CD4-positive, alpha-beta T cell treated with Interleukin-2 at 100 ng/mL for 4 hours (primary cell): ENCODE data around the gene MRPL54.

Experiments
- DNase-seq: peaks from one replicate; pipeline ENCODE4 v3.0.0-alpha.2; 2020; ENCODE audit warnings: low spot score

Gene MRPL54

DNA sequence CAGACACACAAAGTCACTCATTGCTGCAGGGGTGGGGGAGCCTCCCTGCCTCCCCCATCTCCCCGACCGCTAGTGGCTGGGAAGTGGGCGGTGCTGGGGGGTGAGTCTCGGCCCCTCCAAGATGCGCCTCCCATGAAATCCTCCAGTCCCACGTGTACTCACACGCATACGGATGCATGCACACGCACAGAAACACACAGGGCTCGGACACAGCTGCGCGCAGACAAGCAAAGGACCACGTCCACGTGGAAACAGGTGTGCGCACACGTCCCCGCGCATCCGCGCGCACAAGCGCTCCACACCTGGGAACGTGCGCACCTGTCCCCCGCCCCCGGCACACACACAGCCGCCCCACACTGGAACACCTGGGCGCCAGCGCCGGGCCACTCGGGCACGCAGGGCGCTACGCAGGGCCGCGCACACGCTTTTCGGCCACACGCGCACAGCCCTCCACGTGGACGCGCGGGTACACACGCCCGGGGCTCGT, 23.0 kb downstream of the MRPL54 start:
- no peak for DNase-seq

DNA sequence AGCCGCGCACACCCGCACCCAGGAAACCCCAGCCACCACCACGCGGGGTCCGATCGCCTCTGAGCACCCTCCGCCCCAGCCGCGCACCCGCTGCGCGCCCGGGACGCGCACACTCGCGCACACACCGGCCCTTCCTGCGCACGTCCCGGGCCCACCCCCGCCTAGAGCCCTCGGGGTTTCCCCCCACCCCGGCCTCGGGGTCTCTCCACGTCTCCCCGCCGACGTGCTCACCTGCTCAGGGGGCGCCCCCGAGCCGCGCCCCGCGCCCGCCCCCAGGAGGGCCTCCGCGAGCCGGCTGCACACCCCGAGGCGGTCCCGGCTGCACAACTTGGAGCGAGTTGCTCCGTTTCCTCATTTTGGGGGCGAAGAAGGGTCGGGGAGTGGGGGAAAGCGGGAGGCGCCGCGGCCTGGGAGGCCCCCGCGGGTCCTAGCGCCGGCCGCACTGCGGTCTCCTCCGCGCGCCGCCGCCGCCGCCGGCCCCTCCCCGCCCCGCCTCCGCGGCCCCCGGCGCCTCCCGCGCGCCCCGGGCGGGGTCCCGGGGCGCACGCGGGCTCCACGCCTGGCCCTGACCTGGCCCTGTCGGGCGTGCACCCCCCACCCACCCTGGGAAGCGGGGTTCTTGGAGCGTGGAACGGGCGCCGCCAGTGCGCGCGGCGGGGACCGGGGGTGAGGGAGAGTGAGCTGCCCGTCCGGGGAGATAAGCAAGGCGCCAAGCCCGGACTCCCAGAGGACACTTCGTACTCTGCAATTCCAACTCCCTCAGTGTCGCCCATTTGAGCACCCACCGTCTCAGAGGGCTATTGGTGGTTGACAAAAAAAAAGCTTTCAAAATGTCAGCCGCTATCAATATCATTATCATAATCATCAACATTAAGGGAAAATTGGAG, 23.7 kb downstream of the MRPL54 start, which contains the start of gene MATK:
TSS of gene MATK (minus strand) at position 444 of the 887 bp plus-strand sequence. CDS start 1,246 bp downstream, outside the sequence.
- DNase-seq, result no peak

DNA sequence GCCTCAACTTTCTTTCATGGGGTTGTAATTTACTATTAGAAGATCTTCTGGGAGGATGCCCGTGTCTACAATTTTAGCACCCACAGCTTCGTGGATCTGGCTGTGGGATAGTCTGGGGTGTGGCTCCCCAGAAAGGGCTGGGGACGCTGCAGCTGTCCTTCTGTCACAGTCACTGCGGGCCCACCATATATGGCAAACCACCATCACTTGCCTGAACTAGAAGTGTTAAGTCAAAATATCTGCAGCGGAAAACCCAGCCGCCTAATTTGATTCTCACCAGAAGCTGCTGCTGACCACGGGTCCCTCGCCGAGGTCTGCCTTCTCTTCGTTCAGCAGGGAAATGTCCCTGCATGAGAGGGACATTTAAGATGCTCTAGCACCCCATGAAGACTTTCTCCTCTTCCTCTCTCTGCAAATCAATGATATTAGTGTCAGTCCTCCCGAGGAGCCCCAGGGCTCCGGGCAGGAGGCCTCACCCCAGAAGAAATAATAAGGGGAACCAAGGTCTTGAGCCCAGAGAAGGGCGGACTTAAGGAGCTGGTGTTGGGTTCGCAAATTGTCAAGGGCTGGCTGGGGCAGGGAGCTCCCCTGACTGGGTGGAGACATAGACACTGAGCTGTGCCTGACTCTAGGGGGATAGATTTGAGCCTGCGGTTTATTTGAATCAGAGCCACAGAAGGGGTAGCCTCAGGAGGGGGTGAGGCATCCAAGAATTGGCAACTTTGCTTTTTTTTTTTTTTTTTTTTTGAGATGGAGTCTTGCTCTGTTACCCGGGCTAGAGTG, 26.7 kb downstream of the MRPL54 start:
- DNase-seq, result peak; percentile 52

DNA sequence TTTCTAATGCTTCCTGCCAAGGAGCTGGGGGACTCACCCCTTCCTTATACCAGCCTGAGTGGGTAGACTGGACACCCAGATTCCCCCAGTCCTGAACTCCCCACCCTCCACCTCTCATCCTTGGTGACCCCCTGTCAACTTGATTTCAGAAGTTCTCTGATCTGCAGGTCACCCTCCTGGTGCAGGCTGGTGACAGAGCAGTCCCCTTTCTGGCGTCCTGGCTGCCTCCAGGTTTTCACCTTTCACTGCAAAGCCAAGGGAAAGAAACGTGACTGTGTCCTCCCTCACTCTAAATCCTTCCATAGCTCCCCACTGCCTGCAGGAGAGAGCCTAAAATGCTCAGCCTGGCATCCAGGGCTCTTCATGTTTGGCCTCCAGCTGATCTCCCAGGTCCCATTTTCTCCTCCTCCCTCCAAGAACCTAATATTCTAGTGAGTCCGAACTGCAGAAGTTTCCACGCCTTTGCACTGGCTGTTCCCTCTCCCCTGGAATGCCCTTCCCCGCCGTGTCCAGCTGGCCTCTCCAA, 27.8 kb downstream of the MRPL54 start:
- DNase-seq, result no peak

DNA sequence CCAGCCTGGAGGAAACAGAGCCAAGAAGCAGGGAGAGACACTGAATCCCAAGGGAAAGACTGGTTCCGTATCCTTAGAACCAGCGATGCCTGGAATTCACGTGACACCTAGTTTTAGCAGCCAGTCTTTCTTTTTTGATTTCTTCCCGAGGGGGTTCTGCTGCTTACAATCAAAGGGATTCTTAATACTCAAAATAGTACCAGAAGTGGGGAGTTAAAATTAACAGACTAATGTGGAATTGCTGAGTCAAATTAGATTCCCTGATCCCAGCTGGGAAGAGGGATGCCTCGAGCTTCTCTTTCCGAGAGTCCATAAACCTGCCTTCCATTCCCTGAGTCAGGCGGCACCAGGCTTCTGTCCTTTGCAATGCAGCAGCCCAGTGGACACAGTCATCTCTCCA, 28.5 kb downstream of the MRPL54 start:
- no peak for DNase-seq

DNA sequence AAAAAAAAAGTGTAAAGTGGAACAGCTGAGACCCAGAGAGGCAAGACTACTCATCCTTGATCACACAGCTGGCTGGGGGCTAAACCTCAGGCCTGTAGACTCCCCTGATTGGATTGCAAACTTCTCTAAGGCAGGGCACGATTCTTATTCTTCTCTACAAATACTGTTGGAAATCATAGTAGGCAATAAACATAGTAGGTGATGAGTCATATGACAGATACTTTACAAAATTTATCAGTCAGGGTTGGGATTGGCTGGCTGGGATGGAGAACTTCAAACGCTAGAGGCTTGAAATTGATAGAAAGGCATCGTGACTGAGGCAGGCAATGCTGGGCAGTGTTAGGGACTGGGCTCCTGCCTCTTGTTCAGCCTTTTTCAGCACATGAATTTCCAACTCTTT, 29.6 kb downstream of the MRPL54 start:
- DNase-seq, result no peak

DNA sequence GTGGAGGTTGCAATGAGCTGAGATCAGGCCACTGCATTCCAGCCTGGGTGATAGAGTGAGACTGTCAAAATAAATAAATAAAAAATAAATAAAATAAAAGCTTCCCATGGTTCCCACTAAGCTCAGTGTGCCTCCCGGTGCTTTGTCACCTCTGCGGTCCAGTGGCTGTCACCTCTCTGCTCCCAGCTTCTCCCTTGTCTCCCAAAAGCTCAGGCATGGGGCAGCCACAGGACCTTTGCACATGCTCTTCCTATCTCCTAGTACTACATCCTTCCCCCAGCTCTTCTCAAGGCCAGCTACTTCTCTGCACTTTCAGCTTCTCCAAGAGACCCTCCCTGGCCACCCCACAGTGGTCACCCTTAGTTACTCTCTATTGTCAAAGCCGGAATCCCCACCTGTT, 31.3 kb downstream of the MRPL54 start:
- no peak for DNase-seq

DNA sequence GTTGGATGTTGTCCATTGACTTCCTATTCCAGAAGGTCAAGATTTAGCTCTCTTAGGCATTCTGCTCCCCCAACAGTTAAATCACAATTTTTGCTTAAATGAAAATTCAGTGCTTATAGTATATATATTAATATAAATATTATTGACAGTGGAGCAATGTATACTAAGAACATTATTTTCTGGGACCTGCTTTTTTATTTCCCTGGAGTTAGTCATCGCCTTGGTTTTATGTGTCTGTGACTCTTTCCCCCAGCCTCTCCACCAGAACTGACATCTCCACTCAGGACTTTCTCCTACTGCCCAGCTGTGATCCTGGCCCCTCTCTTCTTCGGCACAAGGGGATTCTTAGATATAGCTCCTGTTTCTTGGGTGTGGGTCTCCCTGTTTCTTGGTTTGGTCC, 33.9 kb downstream of the MRPL54 start:
- DNase-seq, result no peak

DNA sequence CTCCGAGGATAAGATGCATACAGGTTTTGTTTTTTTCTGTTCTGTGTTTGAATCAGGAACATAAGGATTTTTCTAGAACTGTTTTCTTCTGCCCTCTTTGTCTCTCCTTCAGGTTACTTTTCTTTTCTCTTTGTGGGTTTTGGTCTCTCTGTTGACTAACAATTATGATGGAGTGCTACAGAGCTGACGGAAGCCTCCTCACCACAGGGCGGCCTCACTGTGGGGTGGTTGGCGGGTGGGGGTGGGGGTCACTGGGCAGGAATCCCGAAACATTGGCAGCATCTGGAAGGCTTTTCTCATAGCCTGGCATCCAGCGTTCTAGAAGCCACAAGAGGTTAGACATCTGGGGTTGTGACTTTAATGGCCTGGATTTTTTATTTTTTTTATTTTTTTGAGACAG, 35.7 kb downstream of the MRPL54 start:
- DNase-seq, result peak; percentile 54

DNA sequence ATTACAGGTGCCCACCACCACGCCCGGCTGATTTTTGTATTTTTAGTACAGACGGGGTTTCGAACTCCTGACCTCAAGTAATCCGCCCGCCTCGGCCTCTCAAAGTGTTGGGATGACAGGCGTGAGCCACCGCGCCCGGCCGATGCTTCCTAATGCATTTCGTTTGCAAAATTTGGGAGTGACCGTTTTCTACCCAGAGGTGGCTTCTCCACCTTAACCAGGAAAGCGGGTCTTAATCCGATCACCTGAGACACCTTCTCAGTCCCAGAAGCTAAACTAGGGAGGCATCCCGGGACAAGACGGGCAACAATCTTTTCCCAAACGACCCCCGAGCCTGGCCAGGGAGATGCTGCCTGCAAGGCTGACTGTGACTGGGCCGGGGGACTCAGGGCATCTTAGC, 38.5 kb downstream of the MRPL54 start:
- no peak for DNase-seq

DNA sequence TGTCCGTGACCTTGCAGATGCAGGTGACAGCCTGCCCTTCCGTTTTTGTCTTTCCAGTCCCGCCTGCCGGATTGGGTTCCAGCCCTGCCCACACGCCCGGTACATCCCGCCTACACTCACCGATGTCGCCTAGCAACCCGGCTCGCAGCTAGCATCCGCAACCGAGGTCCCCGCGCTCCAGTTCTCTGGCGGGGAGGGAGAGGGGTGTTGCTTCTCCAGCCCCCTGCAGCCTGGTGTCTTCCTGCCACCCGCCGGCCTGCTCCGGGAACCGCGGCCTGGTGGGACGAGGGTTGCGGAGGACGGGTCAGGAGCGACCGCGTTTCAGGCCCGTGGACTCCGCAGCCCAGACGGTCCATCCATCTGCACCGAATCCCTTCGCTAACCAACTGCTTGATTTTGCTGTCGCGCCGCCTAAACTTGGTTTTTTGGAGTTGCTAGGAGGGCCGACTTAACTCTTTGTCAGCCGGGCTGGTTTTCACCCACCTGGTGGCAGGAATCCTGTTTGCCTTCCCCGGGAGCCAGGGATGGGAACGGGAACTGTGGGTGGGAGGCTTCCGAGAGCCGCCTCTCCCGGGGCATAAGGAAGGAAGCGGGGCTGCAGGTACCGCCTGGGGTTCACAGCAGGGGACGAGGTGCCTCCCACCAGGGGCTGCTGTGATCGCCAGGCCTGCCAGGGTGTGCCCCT, 39.1 kb downstream of the MRPL54 start:
- DNase-seq, result peak; percentile 56

DNA sequence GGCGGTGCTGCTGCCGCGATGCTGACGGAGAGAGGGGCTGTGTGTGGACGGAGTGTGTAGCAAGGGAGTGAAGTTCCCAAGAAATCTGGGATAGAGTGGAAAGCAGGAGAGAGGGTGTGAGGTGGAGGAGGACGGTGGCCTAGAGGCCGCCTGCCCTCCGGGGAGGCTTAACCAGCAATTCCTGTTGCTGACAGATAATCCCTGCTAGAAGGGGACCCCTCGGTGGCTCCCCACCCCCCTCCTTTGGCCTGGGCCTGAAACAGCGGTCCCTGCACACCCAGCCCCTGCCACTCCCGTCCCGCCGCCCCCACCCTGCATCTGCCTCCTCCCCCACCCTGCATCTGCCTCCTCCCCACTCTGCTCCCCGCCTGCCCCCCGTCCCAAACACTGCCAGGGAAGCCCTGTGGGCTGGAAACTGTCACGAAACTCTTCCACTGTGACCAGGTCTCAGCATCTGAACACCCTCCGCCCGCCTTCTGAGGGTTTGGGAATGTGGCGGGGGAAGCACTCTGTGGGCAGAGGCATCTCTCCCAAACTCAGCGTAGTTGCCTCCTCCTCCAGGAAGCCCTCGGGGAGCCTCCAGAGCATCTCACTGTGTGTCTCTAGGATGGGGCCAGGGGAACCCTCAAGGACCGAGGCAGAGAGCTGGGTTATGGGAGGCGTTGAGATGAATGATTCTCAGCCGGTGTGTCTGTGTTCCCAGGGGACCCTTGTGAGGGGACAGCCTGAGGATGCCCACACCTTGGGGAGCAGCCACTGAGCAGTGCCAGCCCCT, 40.8 kb downstream of the MRPL54 start:
- DNase-seq, result no peak

DNA sequence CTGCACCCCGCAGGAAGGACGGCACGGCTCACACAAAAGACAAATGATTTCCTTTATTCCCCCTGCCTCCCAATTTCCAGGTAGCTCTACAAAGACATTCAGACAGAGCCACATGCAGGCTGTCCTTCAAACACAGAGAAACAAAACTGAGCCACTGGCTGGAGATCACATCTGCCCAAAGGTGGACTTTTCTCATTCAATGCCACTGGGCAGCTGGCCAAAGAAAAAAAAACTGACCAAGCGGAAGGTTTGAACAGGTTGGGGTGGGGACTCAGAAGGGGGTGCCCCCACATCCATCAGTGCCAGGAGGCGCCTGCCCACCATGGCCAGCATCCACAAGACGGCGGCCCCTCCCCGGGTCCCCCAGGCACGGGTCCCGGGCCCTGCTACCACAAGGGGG, 41.5 kb downstream of the MRPL54 start:
- DNase-seq, result no peak

DNA sequence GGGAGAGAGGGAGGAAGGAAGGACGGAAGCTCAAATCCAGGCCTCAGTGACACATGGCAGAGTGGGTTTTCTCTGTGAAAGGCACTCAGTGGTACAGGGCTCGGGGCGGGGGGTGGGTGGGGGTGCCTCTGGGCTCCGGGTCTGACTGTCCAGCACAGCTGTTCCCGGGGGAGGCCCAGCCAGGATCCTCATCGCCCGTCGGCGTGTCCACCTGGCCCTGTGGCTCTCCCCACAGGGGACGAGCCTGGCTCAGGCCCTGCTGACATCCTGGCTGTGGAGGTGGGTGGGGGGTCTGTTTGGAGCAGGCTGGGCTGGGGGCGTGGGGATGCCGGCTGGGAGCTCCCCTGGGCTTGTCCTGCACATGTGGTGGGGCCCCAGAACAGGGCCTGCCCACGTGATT, 41.9 kb downstream of the MRPL54 start:
- no peak for DNase-seq

DNA sequence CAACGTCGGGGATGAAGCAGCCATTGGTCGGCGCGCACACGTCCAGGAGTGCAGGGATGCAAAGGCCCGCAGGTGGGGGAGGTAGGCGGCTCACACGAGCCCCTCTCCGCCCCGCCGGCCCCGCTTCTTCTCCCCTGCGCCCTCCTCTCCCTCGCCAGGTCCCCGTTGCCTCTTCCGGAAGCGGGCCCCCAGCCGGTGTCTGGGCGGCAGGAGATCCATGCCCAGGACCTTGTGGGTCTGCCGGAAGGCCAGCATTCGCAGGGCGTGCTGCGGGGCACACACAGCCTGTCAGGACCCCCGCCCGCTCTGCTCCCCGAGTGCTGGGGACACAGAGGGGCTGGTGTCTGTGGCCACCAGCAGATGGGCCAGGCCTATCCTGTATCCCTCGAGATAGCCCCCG, 43.4 kb downstream of the MRPL54 start:
- no peak for DNase-seq

DNA sequence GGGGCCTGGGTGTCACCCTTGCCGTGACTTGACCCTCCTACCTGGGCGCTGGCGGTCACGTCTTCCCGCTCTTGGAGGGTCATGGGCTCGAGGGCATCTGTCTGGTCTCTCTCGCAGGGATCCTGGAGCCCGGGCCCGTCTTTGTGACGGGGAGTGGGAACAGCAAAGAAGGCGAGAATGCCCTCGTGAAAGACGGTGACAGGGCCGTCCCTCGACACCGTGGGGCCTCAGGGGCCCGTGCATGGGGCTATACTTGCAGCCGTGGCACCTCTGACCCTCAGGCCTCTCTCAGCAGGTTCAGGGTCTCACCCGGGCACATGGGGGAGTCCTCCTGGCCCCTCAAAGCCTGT, 44.6 kb downstream of the MRPL54 start:
- no peak for DNase-seq

DNA sequence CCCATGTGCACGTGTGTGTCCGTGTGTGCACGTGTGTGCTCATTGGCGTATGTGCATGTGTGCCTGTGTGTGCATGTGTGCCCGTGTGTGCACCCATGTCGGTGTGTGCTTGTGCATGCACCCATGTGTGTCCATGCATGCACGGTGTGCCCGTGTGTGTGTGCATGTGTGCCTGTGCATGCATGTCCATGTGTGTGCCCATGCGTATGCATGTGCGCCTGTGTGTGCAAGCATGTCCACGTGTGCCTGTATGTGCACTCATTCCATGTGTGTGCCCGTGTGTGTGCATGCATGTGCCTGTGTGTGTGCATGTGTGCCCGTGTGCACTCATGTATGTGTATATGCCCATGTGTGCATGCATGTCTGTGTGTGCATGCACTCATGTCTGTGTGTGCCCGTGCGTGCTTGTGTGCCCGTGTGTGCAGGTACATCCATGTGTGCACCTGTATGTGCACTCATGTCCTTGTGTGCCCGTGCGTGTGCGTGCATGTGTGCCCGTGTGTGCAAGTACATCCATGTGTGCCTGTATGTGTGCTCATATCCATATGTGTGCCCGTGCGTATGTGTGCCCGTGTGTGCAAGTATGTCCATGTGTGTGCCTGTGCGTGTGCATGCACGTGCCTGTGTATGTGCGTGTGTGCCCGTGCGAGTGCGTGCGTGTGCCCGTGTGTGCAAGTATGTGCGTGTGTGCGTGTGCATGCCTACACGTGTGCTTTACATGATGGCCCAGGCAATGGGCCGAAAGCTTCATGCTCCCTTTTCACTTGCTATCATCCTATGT, 45.3 kb downstream of the MRPL54 start:
- DNase-seq, result no peak

DNA sequence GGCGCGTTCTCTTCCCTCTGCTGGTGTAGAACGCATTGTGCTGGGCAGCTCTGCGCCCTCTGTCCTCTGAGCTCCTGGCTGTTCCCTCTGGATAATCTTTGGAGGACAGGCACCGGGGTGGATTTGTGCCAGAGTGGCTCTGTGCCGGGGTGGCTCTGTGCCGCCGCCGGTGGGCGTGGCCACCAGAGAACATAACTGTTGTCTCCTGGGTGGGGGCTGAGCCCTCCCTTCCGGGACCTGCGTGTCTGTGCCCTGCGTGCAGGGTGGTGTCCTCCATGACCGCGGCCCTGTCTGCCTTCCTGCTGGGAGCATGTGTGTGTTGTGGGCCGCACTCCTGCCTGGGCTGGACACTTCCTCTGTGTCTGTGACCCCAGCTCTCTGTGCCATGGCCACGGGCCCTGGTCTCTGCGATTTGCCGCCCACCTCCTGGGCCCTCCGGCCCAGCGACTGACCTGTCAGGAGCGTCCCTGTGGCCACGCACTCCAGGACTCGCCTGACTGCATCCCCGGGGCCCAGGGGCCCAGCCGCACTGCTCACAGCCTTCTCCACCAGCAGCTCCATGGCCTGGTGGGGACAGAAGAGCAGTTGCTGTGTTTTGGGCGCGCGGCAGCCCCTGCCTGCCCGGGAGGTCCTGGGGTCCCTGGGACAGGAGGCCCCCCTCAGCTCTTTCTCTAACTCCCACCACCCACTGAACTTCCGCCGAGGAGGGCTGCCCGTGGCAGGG, 46.1 kb downstream of the MRPL54 start:
- no peak for DNase-seq

DNA sequence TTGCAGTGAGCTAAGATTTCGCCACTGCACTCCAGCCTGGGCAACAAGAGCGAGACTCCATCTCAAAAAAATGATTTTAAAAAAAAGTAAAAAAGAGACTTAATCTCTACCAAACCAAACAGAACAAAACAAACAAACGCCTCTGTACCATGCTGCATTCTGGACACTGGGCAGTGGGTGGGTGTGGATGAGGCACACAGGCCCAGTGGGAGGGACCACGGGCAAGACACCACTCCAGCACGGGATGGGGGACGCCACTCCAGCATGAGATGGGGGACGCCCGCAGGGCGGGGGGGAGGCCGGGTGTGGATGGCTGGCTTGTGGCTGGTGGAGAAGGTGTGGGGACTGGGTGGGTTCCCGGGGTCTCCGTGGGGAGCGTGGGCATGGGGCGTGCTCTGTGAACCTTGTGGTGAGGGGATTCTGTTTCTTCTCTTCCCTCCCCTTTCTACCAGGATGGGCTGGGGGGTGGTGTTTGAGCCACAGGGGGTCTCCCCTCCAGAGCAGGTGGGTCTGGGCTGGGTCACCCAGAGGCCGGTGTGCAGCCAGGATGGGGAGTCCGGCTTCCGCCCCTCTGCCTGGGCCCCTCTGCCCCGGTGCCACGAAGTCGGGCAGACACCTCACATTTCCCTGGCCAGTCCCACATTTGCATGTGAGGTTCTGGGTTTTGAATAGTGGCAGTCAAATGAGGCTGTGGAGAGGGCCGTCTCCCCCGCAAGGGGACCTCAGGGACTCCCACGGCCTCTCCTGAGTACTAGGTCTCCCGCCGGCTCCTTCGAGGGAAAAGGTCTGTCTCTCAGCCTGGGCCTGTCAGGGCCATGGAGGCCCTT, 47.6 kb downstream of the MRPL54 start:
- DNase-seq, result no peak
